ENCODE data around the gene GSX2.
"Not testable (repeated sequence)": the region's sequence is repeated elsewhere in the genome, so short reads cannot be mapped to it uniquely, and the experiment has no call there.

GSX2 gene

GRCh38 chr4:54103190-54103574 lies 3.2 kb downstream of the GSX2 start:
- DNase-seq (ENCODE audit: low spot score): no peak

GRCh38 chr4:54104907-54105306 lies 4.9 kb downstream of the GSX2 start:
- no peak for DNase-seq (ENCODE audit: low spot score)

DNA sequence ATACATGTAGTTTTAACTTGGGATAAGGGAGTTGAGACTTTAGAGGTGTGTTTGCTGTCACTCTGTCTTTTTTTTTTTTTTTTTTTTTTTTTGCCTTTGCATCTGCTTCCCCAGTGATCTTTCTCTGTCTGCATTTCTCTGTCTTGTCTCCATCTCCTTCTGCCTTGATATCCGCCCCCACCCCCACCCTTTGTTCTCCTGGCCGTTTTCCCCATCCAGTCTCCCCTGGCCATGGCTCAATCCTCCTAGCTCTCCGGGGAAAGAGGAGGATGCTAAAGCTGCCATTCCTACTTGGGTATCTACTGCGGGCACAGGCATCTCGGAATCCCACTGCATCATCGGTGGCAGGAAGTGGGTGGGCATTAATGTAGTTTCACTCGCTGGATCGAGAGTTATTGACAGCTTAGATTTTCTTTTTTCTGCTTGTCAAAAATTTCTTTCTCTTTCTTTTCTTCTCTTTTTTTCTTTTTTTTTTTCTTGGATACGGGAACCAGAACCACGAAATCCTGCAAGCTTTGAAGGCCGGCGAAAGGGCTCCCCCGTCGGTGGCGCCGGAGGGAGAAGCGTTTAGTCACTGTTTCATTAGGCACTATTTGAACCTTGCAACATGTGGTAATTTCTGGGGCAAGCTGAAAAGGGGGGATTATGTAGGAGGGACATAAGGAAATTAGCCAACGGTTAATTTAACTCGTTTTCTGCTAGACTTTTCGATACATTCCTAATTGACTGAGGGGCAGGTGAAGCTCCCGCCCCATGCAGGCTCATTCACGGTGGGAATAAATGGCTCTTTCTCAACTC lies 8.2 kb downstream of the GSX2 start:
- no peak for DNase-seq (ENCODE audit: low spot score)

- DNase-seq (ENCODE audit: low spot score): no peak
These were observed 9.5 kb downstream of the GSX2 start for GRCh38 chr4:54109241-54110018.

GRCh38 chr4:54110019-54110416 lies 10.1 kb downstream of the GSX2 start:
- no peak for DNase-seq (ENCODE audit: low spot score)

DNA sequence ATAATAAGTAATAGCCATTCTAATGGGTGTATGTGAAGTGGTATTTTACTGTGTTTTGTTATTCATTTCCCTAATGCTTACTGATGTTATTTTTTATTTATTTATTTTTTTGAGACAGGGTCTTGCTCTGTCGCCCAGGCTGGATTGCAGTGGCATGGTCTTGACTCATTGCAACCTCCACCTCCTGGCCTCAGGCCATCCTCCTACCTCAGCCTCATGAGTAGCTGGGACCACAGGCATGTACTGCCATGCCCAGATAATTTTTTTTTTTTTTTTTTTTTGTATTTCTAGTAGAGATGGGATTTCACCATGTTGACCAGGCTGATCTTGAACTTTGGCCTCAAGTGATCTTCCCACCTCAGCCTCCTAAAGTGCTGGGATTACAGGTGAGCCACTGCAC lies 13.2 kb downstream of the GSX2 start:
- not testable (repeated sequence) for DNase-seq (ENCODE audit: low spot score)

- DNase-seq (ENCODE audit: low spot score): not testable (repeated sequence)
These were observed 16.3 kb downstream of the GSX2 start for GRCh38 chr4:54116246-54116645.

- DNase-seq (ENCODE audit: low spot score): no peak
These were observed 19.1 kb downstream of the GSX2 start for GRCh38 chr4:54118850-54119589.

DNA sequence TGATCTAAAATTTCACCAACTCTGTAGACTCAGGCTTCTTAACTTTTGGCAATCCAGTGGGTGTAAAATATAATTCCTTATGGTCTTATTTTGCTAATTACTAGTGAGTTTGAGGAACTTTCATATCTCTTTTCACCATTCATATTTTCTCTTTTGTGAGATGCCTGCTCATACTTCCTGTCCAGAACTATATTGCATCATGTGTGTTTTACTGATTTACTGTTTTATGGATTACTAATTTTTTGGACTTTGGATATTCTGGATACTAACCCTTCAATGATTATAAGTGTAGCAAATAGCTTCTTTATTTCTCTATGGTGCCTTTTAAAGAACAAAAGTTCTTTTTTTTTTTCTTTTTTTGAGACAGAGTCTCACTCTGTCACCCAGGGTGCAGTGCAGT lies 20.6 kb downstream of the GSX2 start:
- DNase-seq (ENCODE audit: low spot score): no peak

DNA sequence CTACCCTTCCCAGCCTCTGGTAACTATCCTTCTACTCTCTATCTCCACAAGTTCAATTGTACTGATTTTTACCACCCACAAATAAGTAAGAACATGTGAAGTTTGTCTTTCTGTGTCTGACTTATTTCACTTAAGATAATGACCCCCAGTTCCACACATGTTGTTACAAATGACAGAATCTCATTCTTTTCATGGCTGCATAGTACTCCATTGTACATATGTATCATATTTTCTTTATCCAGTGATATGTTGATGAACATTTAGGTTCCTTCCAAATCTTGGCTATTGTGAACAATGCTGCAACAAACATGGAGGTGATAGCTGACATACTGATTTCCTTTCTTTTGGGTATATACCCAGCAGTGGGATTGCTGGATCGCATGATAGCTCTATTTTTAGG lies 27.7 kb downstream of the GSX2 start:
- no peak for DNase-seq (ENCODE audit: low spot score)

- DNase-seq (ENCODE audit: low spot score): not testable (repeated sequence)
These were observed 28.7 kb downstream of the GSX2 start for GRCh38 chr4:54128694-54129093.

DNA sequence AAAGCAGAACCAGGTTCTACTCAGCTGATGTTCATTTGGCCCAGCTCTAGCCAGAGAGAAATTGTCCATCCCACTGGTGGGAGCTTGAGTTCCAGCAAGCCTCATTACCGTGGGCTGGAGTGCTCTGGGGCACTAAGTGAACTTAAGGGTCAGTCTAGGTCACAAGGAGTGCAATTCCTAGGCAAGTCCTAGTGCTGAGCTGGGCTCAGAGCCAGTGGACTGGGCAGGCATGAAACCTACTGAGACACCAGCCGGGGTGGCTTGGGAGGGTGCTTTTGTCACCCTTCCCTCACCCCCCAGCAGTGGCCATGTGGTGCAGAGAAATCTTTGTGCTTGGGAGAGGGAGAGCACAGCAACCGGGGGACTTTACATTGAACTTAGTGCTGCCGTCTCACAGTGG lies 39.4 kb downstream of the GSX2 start:
- DNase-seq (ENCODE audit: low spot score): no peak

DNA sequence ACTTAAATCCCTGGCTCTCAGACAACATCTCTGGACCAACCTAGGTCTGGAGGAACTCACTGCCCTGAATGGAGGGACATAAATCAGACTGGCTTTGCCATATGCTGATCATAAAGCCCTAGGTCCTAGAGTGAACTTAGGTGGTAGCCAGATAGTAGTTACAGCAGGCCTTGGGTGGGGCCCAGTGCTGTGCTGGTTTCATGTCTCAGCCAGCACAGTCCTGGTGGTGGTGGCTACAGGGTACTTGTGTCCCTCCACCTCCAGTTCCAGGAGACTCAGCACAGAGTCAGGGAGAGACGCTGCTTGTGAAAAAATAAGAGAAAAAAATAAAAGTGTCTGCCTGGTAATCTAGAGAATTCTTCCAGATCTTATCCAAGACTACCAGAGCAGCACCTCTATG lies 40.3 kb downstream of the GSX2 start:
- DNase-seq (ENCODE audit: low spot score): no peak

- DNase-seq (ENCODE audit: low spot score): no peak
These were observed 44.2 kb downstream of the GSX2 start for GRCh38 chr4:54144199-54144598.

DNA sequence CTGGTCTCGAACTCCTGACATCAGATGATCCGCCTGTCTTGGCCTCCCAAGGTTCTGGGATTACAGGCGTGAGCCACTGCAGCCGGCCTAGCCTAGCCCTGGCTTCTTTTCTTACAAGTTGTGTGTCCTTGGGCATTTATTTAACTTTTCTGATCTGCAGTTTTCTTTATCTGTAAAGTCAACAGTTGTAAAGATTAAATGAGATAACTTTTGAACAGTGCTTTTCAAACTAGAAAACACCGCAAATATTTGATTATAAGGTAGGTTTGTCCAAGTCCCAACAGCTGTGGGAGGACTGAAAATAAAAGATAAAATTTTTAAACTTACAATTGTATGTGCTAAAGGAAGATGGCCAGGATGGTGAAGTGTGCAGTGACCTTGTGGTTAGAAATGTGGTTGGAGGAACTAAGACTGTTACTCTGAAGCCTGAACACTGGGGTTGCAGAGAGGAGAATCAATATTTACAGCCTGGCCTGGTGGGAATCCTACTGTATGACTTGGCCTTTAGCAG lies 44.8 kb downstream of the GSX2 start:
- DNase-seq (ENCODE audit: low spot score): peak; percentile 65

GRCh38 chr4:54146139-54146538 lies 46.2 kb downstream of the GSX2 start:
- no peak for DNase-seq (ENCODE audit: low spot score)

DNA sequence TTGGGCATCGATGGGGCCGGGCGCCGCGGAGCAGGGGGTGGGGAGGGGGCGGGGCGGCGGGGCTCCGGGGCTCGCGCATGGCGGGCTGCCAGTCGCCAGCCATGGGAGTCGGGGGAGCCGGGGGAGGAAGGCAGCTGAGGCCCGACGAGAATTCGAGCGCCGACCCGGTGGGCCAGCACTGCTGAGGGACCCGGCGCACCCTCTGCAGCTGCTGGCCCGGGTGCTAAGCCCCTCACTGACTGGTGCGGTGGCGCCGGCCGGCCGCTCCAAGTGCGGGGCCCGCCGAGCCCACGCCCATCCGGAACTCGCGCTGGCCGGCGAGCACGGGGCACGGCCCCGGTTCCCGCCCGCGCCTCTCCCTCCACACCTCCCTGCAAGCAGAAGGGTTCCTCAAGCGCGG lies 49.4 kb downstream of the GSX2 start:
- no peak for DNase-seq (ENCODE audit: low spot score)

All from HuH-7.5 (cell line).